Lung (tissue), 12 donors: ENCODE measurements around the gene MUC5AC. TPM values are rescaled to one million over a fixed set of nuclear protein-coding genes. Genes with fewer than 3 reads are reported as not detected.
"Not testable (repeated sequence)": the region's sequence is repeated elsewhere in the genome, so short reads cannot be mapped to it uniquely, and the experiment has no call there.

ENCODE experiments used
- ATAC-seq: fragments of 200-7000 bp; cut with Tn5 transposase; one replicate; pipeline ENCODE4 v1.9.1; 2020; ENCODE audit warnings: moderate number of reproducible peaks; ENCODE audit not compliant: insufficient read depth, low FRiP score
- DNase-seq, 3 donors: peaks; one replicate each; pipeline ENCODE4 v3.0.0-alpha.2; 2013 to 2017
- H3K27ac ChIP-seq, 2 donors: one replicate each; pipeline ENCODE4 v1.5.1; 2013; ENCODE audit warnings: mild to moderate bottlenecking in 2 of 2, moderate library complexity in 2 of 2, control low read depth in 1 of 2, inconsistent platforms in 1 of 2, low read depth in 1 of 2, low read length in 1 of 2
- H3K27me3 ChIP-seq, 3 donors: one replicate each; pipeline ENCODE4 v1.5.1; 2013; ENCODE audit warnings: low read length in 2 of 3; ENCODE audit not compliant: control insufficient read depth in 3 of 3, insufficient read depth in 3 of 3
- H3K36me3 ChIP-seq, 4 donors: one replicate each; pipeline ENCODE4 v1.5.1; 2013; ENCODE audit warnings: low read length in 4 of 4, mild to moderate bottlenecking in 1 of 4, moderate library complexity in 1 of 4; ENCODE audit not compliant: control insufficient read depth in 4 of 4, insufficient read depth in 4 of 4
- H3K4me1 ChIP-seq, 5 donors: one replicate each; pipeline ENCODE4 v1.5.1; 2013; ENCODE audit warnings: low read length in 5 of 5, mild to moderate bottlenecking in 2 of 5, moderate library complexity in 1 of 5; ENCODE audit not compliant: control insufficient read depth in 5 of 5, insufficient read depth in 5 of 5
- H3K4me3 ChIP-seq: one replicate; pipeline ENCODE4 v1.5.1; 2013; ENCODE audit warnings: mild to moderate bottlenecking, control low read depth, moderate library complexity
- H3K9ac ChIP-seq, 2 donors: one replicate each; pipeline ENCODE4 v1.5.1; 2013; ENCODE audit warnings: low read length in 2 of 2, control low read depth in 1 of 2; ENCODE audit not compliant: insufficient read depth in 1 of 2
- H3K9me3 ChIP-seq, 4 donors: one replicate each; pipeline ENCODE4 v1.5.1; 2013; ENCODE audit warnings: low read length in 3 of 4, mild to moderate bottlenecking in 1 of 4, moderate library complexity in 1 of 4; ENCODE audit not compliant: control insufficient read depth in 4 of 4, insufficient read depth in 3 of 4
- CTCF ChIP-seq: IDR thresholded peaks from 2 replicates; pipeline ENCODE4 v1.5.1; 2012; ENCODE audit warnings: mild to moderate bottlenecking; ENCODE audit errors: control extremely low read depth, extremely low read depth
- WGBS, 2 donors: extraction: QIAGEN DNeasy Blood & Tissue Kit; methylation state at CpG; one replicate each; pipeline ENCODE4 v1.1.7; 2013; 5-methylcytosine and 5-hydroxymethylcytosine counted together
- polyA plus RNA-seq, 2 donors: library from polyadenylated mRNA; stranded (reverse); fragments of 200-250 nt; gene quantifications; one replicate each; pipeline ENCODE4 v1.2.1, GENCODE V29; 2013
- total RNA-seq, 2 donors: library from RNA; depleted of rRNA in 1 of 2; stranded (reverse); fragments of >200 nt in 1 of 2; gene quantifications; one replicate each; pipeline ENCODE4 v1.2.1, GENCODE V29; 2014 to 2021
- donor health status: control.
- donor health status: control.
- donor health status: Bipolar disorder and iron deficiency.
- donor health status: healthy.
- donor health status: DM: yes; HTN: yes; CAD: no.

The MUC5AC gene
- total and polyA plus RNA-seq, 4 donors: 0.46 to 1.3 (median 1.0) TPM

GRCh38 chr11:1156506-1157340 lies 1.0 kb upstream of the MUC5AC start:
- no peak overlapping the region for H3K9ac ChIP-seq
- H3K36me3 ChIP-seq: no peaks in the 10 kb centered on the region
- no peaks in the 10 kb centered on the region for H3K4me1 ChIP-seq
- H3K4me3 ChIP-seq: no peak overlapping the region
- no peak for ATAC-seq
- H3K27me3 ChIP-seq: no peaks in the 10 kb centered on the region
- H3K27ac ChIP-seq: no peak overlapping the region
- H3K9me3 ChIP-seq: peaks cover 0 to 1% (median 0%) of the 10 kb centered on the region in 4 donors
- no peak for DNase-seq
- WGBS, 2 donors: 87 to 90% methylated on average over 7 of the region's 7 CpGs
- TF ChIP-seq CTCF: no peak

GRCh38 chr11:1157341-1157644 lies 460 bp upstream of the MUC5AC start:
- H3K27me3 ChIP-seq: no peaks in the 10 kb centered on the region
- no peak for DNase-seq
- H3K4me1 ChIP-seq: no peaks in the 10 kb centered on the region
- WGBS, 2 donors: 77 to 90% methylated on average over 4 of the region's 4 CpGs
- no peaks in the 10 kb centered on the region for H3K36me3 ChIP-seq
- no peak for ATAC-seq
- no peak for TF ChIP-seq CTCF
- H3K4me3 ChIP-seq: no peak overlapping the region
- peaks cover 0 to 1% (median 0%) of the 10 kb centered on the region in 4 donors for H3K9me3 ChIP-seq
- H3K9ac ChIP-seq: no peak overlapping the region
- no peak overlapping the region for H3K27ac ChIP-seq

GRCh38 chr11:1158681-1159487 lies 1.1 kb downstream of the MUC5AC start:
- H3K4me1 ChIP-seq: no peaks in the 10 kb centered on the region
- DNase-seq (no peak), ATAC-seq (no peak)
- TF ChIP-seq CTCF: no peak
- 79 to 90% methylated on average over 31 to 32 of the region's 32 CpGs for WGBS, 2 donors
- H3K9ac ChIP-seq: no peak overlapping the region
- no peak overlapping the region for H3K27ac ChIP-seq
- peaks cover 0 to 1% (median 0%) of the 10 kb centered on the region in 4 donors for H3K9me3 ChIP-seq
- H3K4me3 ChIP-seq: no peak overlapping the region
- no peaks in the 10 kb centered on the region for H3K36me3 ChIP-seq
- H3K27me3 ChIP-seq: no peaks in the 10 kb centered on the region

- H3K9ac ChIP-seq, H3K9me3 ChIP-seq, H3K4me1 ChIP-seq, ATAC-seq, DNase-seq, H3K27ac ChIP-seq, H3K27me3 ChIP-seq, H3K4me3 ChIP-seq, H3K36me3 ChIP-seq: not testable (repeated sequence)
- 63 to 77% methylated on average over 22 to 24 of the region's 24 CpGs for WGBS, 2 donors
Measured at GRCh38 chr11:1159488-1160220, 1.9 kb downstream of the MUC5AC start.
